WTC11 (cell line): ENCODE data around the gene SLC1A7. TPM values are rescaled to one million over a fixed set of nuclear protein-coding genes. Genes with fewer than 3 reads are reported as not detected.
A peak's percentile ranks its signal among the peaks of the same experiment; 100 is the strongest.

ENCODE experiments used
- ATAC-seq: fragments of 200-7000 bp; cut with Tn5 transposase; 2 replicates; pipeline ENCODE4 v1.10.0; 2021; ENCODE audit warnings: mild to moderate bottlenecking, moderate library complexity
- CTCF ChIA-PET: fragments of 300-600 bp; sonication (Branson Sonifier 250); formaldehyde crosslinking; loops from one replicate; lab custom pipeline; 2021; ENCODE audit warnings: antibody characterized with exemption; lab: Charles Lee
- POLR2A ChIA-PET: fragments of 350-600 bp; sonication (Branson Sonifier 250); formaldehyde crosslinking; loops from one replicate; lab custom pipeline; 2021; ENCODE audit warnings: antibody characterized with exemption; lab: Charles Lee
- DNase-seq: peaks from one replicate; pipeline ENCODE4 v3.0.0; 2021; ENCODE audit warnings: low spot score
- H3K27ac Mint-ChIP-seq: 2 replicates; pipeline ENCODE4 v1.8.0; 2021; ENCODE audit warnings: mixed read lengths
- H3K27me3 Mint-ChIP-seq: 2 replicates; pipeline ENCODE4 v1.8.0; 2021; ENCODE audit warnings: low read depth, mild to moderate bottlenecking, moderate library complexity, mixed read lengths
- H3K36me3 Mint-ChIP-seq: 2 replicates; pipeline ENCODE4 v1.8.0; 2021; ENCODE audit warnings: mixed read lengths
- H3K4me1 Mint-ChIP-seq: 2 replicates; pipeline ENCODE4 v1.8.0; 2022; ENCODE audit warnings: mixed read lengths
- H3K4me3 Mint-ChIP-seq: 2 replicates; pipeline ENCODE4 v1.8.0; 2021; ENCODE audit warnings: mild to moderate bottlenecking, moderate library complexity, mixed read lengths
- H3K9me3 Mint-ChIP-seq: 2 replicates; pipeline ENCODE4 v1.8.0; 2021; ENCODE audit warnings: mixed read lengths
- ELF4 ChIP-seq: sonication (generic); formaldehyde crosslinking; IDR thresholded peaks from 2 replicates; pipeline ENCODE4 v1.8.1; 2022; ENCODE audit warnings: low read depth, mild to moderate bottlenecking, moderate library complexity, missing genetic modification reagents
- EMX1 ChIP-seq: fragments of 250-450 bp; sonication (Bioruptor Pico); IDR thresholded peaks from 2 replicates; pipeline ENCODE4 v1.8.0; 2021; ENCODE audit warnings: mild to moderate bottlenecking
- FOXK1 ChIP-seq: sonication (generic); formaldehyde crosslinking; IDR thresholded peaks from 2 replicates; pipeline ENCODE4 v1.8.0; 2022; ENCODE audit warnings: mild to moderate bottlenecking, moderate library complexity, missing genetic modification reagents
- GABPB1 ChIP-seq: sonication (generic); formaldehyde crosslinking; IDR thresholded peaks from 2 replicates; pipeline ENCODE4 v1.8.1; 2023; ENCODE audit warnings: mild to moderate bottlenecking, missing genetic modification reagents
- NFATC4 ChIP-seq: fragments of 250-450 bp; sonication (Bioruptor Pico); IDR thresholded peaks from 2 replicates; pipeline ENCODE4 v1.9.0; 2021; ENCODE audit warnings: mild to moderate bottlenecking
- NFE2L1 ChIP-seq: sonication (generic); formaldehyde crosslinking; IDR thresholded peaks from 2 replicates; pipeline ENCODE4 v1.8.1; 2023; ENCODE audit warnings: missing genetic modification reagents
- NR2C2 ChIP-seq: sonication (generic); formaldehyde crosslinking; IDR thresholded peaks from 2 replicates; pipeline ENCODE4 v1.8.0; 2022; ENCODE audit warnings: mild to moderate bottlenecking, missing genetic modification reagents
- PRDM15 ChIP-seq: sonication (generic); formaldehyde crosslinking; IDR thresholded peaks from 2 replicates; pipeline ENCODE4 v1.8.0; 2022; ENCODE audit warnings: missing genetic modification reagents
- PREB ChIP-seq: sonication (generic); formaldehyde crosslinking; IDR thresholded peaks from 2 replicates; pipeline ENCODE4 v1.8.1; 2022; ENCODE audit warnings: mild to moderate bottlenecking, missing genetic modification reagents, moderate library complexity, borderline replicate concordance
- RELA ChIP-seq: sonication (generic); formaldehyde crosslinking; IDR thresholded peaks from 2 replicates; pipeline ENCODE4 v1.8.1; 2022; ENCODE audit warnings: missing genetic modification reagents, mild to moderate bottlenecking, borderline replicate concordance
- SMAD4 ChIP-seq: sonication (generic); formaldehyde crosslinking; IDR thresholded peaks from 2 replicates; pipeline ENCODE4 v1.8.0; 2022; ENCODE audit warnings: mild to moderate bottlenecking, missing genetic modification reagents
- SP1 ChIP-seq: sonication (generic); formaldehyde crosslinking; conservative IDR thresholded peaks from 2 replicates; pipeline ENCODE4 v1.8.1; 2022; ENCODE audit warnings: missing genetic modification reagents
- TP53 ChIP-seq: sonication (generic); formaldehyde crosslinking; IDR thresholded peaks from 2 replicates; pipeline ENCODE4 v1.8.1; 2023; ENCODE audit warnings: mild to moderate bottlenecking, missing genetic modification reagents
- ZNF121 ChIP-seq: sonication (generic); formaldehyde crosslinking; IDR thresholded peaks from 2 replicates; pipeline ENCODE4 v1.8.0; 2023; ENCODE audit warnings: missing genetic modification reagents
- ZNF263 ChIP-seq: sonication (generic); formaldehyde crosslinking; IDR thresholded peaks from 2 replicates; pipeline ENCODE4 v1.8.1; 2022; ENCODE audit warnings: low read depth, mild to moderate bottlenecking, moderate library complexity, missing genetic modification reagents
- ZNF317 ChIP-seq: sonication (generic); formaldehyde crosslinking; IDR thresholded peaks from 2 replicates; pipeline ENCODE4 v1.8.1; 2023; ENCODE audit warnings: low read depth, mild to moderate bottlenecking, moderate library complexity, missing genetic modification reagents, borderline replicate concordance
- total RNA-seq: library from RNA; stranded (reverse); gene quantifications from 3 replicates; pipeline ENCODE4 v1.2.3, GENCODE V29; 2021
- TF ChIP-seq, protein P1 (sequence below): sonication (generic); formaldehyde crosslinking; IDR thresholded peaks from 2 replicates; pipeline ENCODE4 v1.8.1; 2023; ENCODE audit warnings: mild to moderate bottlenecking, missing genetic modification reagents
- TF ChIP-seq, protein P2 (sequence below): sonication (generic); formaldehyde crosslinking; IDR thresholded peaks from 2 replicates; pipeline ENCODE4 v1.8.1; 2023; ENCODE audit warnings: mild to moderate bottlenecking, missing genetic modification reagents
- TF ChIP-seq, protein P3 (sequence below): sonication (generic); formaldehyde crosslinking; IDR thresholded peaks from 2 replicates; pipeline ENCODE4 v1.8.1; 2022; ENCODE audit warnings: low read depth, mild to moderate bottlenecking, moderate library complexity, missing genetic modification reagents, borderline replicate concordance
- TF ChIP-seq, protein P4 (sequence below): fragments of 250-450 bp; sonication (Bioruptor Pico); IDR thresholded peaks from 2 replicates; pipeline ENCODE4 v2.1.2; 2022; ENCODE audit warnings: mild to moderate bottlenecking, moderate library complexity

Gene SLC1A7
- total RNA-seq, 1 experiment from 2014 or later: not detected

GRCh38 chr1:53048960-53049573 is 93.4 kb downstream of the SLC1A7 start (continued):
- TF ChIP-seq PRDM15: no peak
- TF ChIP-seq FOXK1 (CRISPR knock-in tag): no peak
- TF ChIP-seq, protein P1, sequence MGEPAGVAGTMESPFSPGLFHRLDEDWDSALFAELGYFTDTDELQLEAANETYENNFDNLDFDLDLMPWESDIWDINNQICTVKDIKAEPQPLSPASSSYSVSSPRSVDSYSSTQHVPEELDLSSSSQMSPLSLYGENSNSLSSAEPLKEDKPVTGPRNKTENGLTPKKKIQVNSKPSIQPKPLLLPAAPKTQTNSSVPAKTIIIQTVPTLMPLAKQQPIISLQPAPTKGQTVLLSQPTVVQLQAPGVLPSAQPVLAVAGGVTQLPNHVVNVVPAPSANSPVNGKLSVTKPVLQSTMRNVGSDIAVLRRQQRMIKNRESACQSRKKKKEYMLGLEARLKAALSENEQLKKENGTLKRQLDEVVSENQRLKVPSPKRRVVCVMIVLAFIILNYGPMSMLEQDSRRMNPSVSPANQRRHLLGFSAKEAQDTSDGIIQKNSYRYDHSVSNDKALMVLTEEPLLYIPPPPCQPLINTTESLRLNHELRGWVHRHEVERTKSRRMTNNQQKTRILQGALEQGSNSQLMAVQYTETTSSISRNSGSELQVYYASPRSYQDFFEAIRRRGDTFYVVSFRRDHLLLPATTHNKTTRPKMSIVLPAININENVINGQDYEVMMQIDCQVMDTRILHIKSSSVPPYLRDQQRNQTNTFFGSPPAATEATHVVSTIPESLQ (CRISPR knock-in tag): no peak
- TF ChIP-seq, protein P2, sequence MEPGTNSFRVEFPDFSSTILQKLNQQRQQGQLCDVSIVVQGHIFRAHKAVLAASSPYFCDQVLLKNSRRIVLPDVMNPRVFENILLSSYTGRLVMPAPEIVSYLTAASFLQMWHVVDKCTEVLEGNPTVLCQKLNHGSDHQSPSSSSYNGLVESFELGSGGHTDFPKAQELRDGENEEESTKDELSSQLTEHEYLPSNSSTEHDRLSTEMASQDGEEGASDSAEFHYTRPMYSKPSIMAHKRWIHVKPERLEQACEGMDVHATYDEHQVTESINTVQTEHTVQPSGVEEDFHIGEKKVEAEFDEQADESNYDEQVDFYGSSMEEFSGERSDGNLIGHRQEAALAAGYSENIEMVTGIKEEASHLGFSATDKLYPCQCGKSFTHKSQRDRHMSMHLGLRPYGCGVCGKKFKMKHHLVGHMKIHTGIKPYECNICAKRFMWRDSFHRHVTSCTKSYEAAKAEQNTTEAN: no peak
- no peak for TF ChIP-seq ZNF121 (CRISPR knock-in tag)
- TF ChIP-seq NFE2L1 (CRISPR knock-in tag): no peak
- no peak for TF ChIP-seq NFATC4 (CRISPR knock-in tag)
- no peak for TF ChIP-seq RELA (CRISPR knock-in tag)

DNA sequence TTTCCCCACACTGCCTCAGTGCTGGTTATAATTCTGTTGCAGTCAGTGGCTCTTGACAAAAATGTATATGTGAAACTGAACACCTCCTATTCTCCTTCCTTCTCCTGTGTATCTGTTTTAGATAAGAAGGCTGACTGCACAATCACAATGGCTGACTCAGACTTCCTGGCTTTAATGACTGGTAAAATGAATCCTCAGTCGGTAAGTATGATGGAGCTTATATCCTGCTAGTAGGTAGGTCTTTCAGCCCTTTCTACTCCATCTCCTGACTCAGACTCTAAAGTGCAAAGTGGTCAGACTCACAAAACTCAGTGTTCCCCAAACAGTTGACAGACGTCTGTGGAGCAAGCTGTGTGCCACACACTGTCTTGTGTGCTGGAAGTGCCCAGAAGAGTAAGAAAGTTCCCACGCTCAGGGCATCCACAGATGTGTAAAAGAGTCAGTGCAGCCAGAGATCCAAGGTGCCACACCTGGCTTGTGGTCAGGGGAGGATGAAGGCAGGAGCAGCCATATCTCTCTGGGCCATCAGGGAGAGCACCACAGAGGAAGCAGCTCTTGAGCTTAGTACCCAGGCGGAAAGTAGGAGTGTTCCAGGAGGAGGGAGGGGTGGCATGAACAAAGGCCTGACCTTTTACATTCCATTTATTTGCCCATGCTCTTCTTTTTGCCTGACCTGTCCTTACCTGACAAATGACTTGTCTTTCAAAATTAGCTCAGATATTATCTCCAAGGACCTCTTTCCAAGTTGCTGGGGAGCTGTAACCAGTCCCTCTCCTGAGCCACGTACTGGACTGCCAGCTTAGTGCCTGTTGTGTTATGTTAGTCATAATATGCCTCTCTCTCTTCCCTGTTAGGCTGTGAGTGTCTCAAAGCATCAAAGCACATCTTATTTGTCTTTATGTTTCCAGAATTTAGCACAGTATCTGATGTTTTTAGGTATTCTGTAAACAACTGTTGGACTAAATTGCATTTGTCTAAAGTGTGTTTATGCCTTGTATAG is 94.4 kb downstream of the SLC1A7 start:
- ChIA-PET POLR2A (no interaction called here), CTCF (interaction anchor here (0.7 to 1.7 kb wide), 4 partner anchors 21 to 143 kb away, joined by 3 to 4 read pairs (median 4); no protein-coding TSS in a partner anchor)
- Mint-ChIP-seq H3K9me3 (no peaks in the 10 kb centered on the region), H3K36me3 (peaks cover 3% of the 10 kb centered on the region; the same call in 1 of the 2 replicates), H3K27me3 (peaks cover 2% of the 10 kb centered on the region; the same call in 1 of the 2 replicates), H3K4me1 (peaks cover 51% of the 10 kb centered on the region), H3K4me3 (no peak overlapping the region), H3K27ac (no peak overlapping the region)
- TF ChIP-seq SP1 (CRISPR knock-in tag) (no peak), RELA (CRISPR knock-in tag) (no peak), EMX1 (CRISPR knock-in tag) (no peak), ELF4 (no peak), SMAD4 (CRISPR knock-in tag) (no peak), TP53 (CRISPR knock-in tag) (no peak), PREB (CRISPR knock-in tag) (no peak), GABPB1 (no peak), ZNF263 (CRISPR knock-in tag) (no peak), ZNF317 (CRISPR knock-in tag) (no peak), NR2C2 (CRISPR knock-in tag) (no peak)
- TF ChIP-seq, protein P3, sequence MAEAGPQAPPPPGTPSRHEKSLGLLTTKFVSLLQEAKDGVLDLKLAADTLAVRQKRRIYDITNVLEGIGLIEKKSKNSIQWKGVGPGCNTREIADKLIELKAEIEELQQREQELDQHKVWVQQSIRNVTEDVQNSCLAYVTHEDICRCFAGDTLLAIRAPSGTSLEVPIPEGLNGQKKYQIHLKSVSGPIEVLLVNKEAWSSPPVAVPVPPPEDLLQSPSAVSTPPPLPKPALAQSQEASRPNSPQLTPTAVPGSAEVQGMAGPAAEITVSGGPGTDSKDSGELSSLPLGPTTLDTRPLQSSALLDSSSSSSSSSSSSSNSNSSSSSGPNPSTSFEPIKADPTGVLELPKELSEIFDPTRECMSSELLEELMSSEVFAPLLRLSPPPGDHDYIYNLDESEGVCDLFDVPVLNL: no peak
- TF ChIP-seq, protein P4, sequence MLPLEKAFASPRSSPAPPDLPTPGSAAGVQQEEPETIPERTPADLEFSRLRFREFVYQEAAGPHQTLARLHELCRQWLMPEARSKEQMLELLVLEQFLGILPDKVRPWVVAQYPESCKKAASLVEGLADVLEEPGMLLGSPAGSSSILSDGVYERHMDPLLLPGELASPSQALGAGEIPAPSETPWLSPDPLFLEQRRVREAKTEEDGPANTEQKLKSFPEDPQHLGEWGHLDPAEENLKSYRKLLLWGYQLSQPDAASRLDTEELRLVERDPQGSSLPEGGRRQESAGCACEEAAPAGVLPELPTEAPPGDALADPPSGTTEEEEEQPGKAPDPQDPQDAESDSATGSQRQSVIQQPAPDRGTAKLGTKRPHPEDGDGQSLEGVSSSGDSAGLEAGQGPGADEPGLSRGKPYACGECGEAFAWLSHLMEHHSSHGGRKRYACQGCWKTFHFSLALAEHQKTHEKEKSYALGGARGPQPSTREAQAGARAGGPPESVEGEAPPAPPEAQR (CRISPR knock-in tag): no peak
- no peak for DNase-seq
- peak; percentile 49 for ATAC-seq
